Panc1 (cell line): Measurements from ENCODE around the gene CLP1.
"Not testable (repeated sequence)": the region's sequence is repeated elsewhere in the genome, so short reads cannot be mapped to it uniquely, and the experiment has no call there.

ENCODE experiments used
- CTCF ChIP-seq: fragments of 450-650 bp; IDR thresholded peaks from 2 replicates; pipeline ENCODE4 v1.5.1; 2017; ENCODE audit warnings: mild to moderate bottlenecking
- POLR2AphosphoS5 ChIP-seq: IDR thresholded peaks from 2 replicates; pipeline ENCODE4 v1.6.1; 2012; ENCODE audit warnings: mild to moderate bottlenecking, low read depth, low read length, moderate library complexity
- REST ChIP-seq, 2 experiments: IDR thresholded peaks; 2 replicates each; pipeline ENCODE4 v1.6.1; 2011 to 2012; ENCODE audit warnings: low read depth in 2 of 2, control low read depth in 1 of 2, low read length in 1 of 2, mild to moderate bottlenecking in 1 of 2, moderate library complexity in 1 of 2; ENCODE audit not compliant: insufficient read depth in 1 of 2
- TCF7L2 ChIP-seq: IDR thresholded peaks from 2 replicates; pipeline ENCODE4 v1.6.1; 2011; ENCODE audit warnings: mild to moderate bottlenecking, low read depth, low read length, inconsistent platforms

GRCh38 chr11:57652230-57652629 is 5.3 kb upstream of the CLP1 start:
- not testable (repeated sequence) for TF ChIP-seq POLR2AphosphoS5; CTCF; REST (IDR thresholded peaks at IDR 0.05; ENCODE audit: insufficient read depth in 1 of 2, low read depth in 2 of 2, low read length in 1 of 2); TCF7L2
